Testis (tissue), 2 donors: ENCODE data around the gene FRG1.
"Not testable (repeated sequence)": the region's sequence is repeated elsewhere in the genome, so short reads cannot be mapped to it uniquely, and the experiment has no call there.

Source experiments
- CTCF ChIP-seq, 3 experiments: fragments of 450-650 bp in 2 of 3; fragments of 200-600 bp in 1 of 3; sonication (generic) in 1 of 3; IDR thresholded peaks; one replicate each; pipeline ENCODE4 v1.5.1; 2016 to 2019; ENCODE audit warnings: antibody characterized with exemption in 3 of 3, mild to moderate bottlenecking in 2 of 3, moderate library complexity in 1 of 3
- POLR2A ChIP-seq: fragments of 450-650 bp; IDR thresholded peaks from one replicate; pipeline ENCODE4 v1.6.1; 2017; ENCODE audit warnings: antibody characterized with exemption, mild to moderate bottlenecking, moderate library complexity

GRCh38 chr4:189946906-189947305, 6.2 kb downstream of the FRG1 start:
- not testable (repeated sequence) for TF ChIP-seq CTCF (IDR thresholded peaks at IDR 0.05); POLR2A
